GM18868 (cell line): ENCODE measurements around the gene PAGE4.
A peak's percentile ranks its signal among the peaks of the same experiment; 100 is the strongest.

Experiments used
- ATAC-seq: cut with Tn5 transposase; IDR thresholded peaks from one replicate; pipeline ENCODE4 v1.9.1; 2021; ENCODE audit warnings: mild to moderate bottlenecking, moderate library complexity; ENCODE audit not compliant: unreplicated experiment

PAGE4 gene, protein sequence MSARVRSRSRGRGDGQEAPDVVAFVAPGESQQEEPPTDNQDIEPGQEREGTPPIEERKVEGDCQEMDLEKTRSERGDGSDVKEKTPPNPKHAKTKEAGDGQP

DNA sequence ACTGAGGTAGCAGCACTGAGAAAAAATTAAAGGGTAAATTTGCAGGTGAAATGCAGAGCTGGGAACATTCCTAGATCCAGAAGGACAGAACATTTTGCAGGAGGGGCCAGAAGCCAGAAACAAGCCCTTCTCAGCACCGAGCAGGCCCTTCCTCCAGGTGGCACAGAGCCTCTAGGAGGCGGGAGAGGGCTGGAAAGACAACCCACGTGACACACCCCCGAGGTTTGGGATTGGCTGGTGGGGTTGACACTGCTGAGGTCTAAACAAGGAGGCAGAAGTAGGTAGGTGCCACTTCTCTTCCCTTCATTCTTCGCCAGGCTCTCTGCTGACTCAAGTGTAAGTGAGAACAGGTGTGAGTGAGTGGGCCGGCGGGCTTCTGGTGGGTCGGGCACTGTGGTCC, at the start of gene PAGE4:
TSS of gene PAGE4 (plus strand) at position 288 of the 400 bp plus-strand sequence. CDS start 1,126 bp downstream, outside the sequence.
- no peak for ATAC-seq

GRCh38 chrX:49784747-49785280, 44.3 kb upstream of the PAGE4 start:
- no peak for ATAC-seq

GRCh38 chrX:49792376-49792775, 36.7 kb upstream of the PAGE4 start:
- no peak for ATAC-seq

DNA sequence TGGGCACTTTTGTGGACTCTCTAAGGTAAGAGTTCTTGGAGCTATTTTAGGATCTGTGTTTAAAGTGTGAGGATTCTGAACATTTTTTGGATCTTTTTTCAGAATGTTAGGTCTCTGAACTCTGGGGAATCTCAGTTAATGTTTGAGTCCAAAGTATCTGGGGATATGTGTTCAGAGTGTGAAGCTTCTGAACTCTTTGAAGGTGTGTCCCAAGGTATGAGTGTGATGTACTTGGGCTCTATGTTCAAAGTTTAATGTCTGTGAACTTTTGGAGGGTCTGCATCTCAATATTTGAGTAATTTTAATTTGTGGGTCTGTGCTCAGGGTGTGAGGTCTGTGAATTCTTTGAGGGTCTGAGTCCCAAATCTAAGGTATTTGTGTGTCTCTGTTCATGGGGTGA, 35.4 kb upstream of the PAGE4 start:
- no peak for ATAC-seq

DNA sequence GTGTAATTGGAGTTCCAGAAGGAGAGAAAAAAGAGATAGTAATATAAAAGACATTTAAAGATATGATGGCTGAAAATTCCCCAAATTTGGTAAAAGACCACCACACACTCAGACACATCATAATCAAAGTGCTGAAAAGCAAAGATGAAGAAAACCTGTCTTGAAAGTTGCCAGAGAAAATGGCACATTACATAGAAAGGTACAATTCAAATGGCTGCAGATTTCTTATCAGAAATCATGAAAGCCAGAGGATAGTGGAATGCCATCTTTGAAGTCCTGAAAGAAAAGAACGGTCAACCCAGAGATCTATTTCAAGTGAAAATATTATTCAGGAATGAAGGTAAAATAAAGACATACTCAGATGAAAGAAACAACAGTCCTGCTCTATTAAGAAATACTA, 29.3 kb upstream of the PAGE4 start:
- ATAC-seq = no peak

DNA sequence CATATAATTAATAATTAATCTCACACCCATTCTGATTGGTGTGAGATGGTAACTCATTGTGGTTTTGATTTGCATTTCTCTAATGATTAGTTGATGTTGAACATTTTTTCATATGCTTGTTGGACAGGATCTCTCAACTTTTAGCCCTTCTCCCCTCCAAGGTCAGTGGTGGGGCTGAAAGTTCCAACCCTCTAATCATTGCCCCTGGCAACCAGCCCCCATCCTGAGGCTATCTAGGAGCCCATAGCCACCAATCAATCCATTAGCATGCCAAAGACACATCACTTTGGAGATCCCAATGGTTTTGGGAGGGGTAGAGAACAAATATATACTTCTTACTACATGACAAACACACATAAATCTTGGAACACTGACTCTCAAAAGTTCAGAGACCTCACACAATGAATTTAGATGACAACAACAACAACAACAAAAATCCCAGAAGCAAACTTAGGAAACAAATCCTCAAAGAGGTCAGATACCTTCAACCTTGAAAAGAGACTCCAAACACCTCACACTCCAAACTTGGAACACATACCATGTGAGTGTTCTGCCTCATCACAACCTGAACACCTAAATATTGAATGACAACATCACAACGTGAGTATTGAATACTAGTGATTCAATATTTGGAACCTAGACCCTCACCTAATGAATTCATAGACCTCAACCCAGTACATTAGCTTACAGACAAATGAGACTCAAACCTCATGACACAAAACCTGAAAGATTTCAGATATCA, 19.0 kb upstream of the PAGE4 start:
- no peak for ATAC-seq

DNA sequence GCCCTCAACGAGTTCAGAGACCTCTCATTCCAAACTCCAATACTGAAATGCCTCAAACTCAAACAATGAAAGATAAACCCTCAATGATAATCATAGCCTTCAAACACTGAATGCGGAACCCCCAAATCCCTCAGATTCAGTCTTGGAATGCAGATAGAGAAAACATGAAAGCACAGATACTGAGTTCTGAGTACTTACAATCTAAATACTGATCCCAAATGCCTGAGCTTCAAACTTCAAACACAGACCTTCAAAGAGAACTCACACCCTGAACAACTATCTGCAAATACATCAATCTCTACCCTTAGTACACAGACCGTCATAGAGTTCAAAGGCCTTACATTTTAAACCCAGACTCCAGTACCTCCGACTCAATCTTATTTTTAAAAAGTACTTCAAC, 16.9 kb upstream of the PAGE4 start:
- ATAC-seq = no peak

DNA sequence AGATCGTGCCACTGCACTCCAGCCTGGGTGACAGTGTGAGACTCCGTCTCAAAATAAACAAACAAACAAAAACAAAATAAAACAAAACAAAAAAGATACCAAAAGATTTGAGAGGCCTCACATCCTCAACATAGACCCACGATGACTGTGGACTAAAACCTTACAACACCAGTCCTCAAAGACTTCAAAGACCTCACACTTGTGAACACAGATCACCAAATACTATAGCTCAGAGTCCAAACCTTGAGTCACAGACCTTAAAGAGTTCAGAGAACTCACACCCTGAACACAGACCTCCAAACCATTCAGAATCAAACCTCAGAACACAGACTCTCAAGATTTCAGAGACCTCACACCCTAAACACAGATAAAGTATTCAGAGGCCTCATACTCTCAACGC, 12.7 kb upstream of the PAGE4 start:
- no peak for ATAC-seq

- ATAC-seq = peak; percentile 51
Measured at GRCh38 chrX:49838374-49838773, 9.3 kb downstream of the PAGE4 start.

GRCh38 chrX:49840679-49841078, 11.6 kb downstream of the PAGE4 start:
- ATAC-seq = peak; percentile 93

- ATAC-seq = no peak
Measured at GRCh38 chrX:49842621-49843020, 13.5 kb downstream of the PAGE4 start.

GRCh38 chrX:49844611-49845010, 15.5 kb downstream of the PAGE4 start:
- ATAC-seq = no peak

DNA sequence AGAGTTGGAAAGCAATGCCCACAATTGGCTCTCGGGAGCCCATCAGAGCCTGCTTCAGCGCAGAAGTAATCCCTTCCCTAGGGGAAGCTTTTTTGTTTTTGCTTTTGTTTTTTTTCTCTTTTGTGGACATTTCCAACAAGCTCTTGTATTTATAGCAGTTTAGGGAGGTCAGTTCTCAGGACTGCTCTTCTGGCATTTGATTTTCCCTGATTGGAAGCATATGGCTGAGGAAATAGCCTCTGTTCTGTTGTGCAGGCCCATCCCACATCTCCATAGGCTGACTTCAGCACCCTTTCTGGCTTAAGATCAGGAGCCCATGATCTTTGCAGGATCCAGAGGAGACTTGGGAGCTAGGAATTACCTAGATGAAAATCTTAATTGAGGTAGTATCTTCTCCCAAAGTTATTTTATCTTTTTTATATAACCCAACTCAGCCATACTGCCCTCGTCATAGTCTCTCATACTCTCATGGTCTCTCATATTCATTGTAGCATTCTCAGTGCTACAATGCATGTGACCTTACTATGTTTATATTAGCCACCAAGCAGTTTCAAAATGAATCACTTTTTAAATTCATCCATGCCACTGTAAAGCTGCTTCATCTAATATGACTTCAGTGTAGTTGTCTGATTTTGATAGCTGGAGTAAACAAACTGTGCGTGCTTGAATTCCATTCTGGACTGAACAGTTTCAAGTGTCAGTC, 16.7 kb downstream of the PAGE4 start:
- peak; percentile 82 for ATAC-seq

GRCh38 chrX:49846522-49846921, 17.4 kb downstream of the PAGE4 start:
- no peak for ATAC-seq

GRCh38 chrX:49848275-49848674, 19.2 kb downstream of the PAGE4 start:
- no peak for ATAC-seq

DNA sequence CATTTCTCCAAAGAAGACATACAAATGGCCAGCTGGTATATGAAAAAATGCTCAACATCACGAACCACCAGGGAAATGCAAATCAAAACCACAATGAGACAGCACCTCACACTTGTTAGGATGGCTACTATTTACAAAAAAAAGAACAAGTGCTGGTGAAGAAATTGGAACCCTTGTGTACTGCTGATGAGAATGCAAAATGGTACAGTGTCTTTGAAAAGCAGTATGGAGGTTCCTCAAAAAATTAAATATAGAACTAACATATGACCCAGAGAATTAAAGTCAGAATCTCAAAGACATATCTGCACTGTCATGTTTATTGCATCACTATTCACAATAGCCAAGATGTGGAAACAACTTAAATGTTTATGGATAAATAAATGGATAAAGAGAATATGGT, 20.9 kb downstream of the PAGE4 start:
- ATAC-seq = no peak

GRCh38 chrX:49853661-49854060, 24.6 kb downstream of the PAGE4 start:
- ATAC-seq = no peak

- no peak for ATAC-seq
Measured at GRCh38 chrX:49856819-49857218, 27.7 kb downstream of the PAGE4 start.

- no peak for ATAC-seq
Measured at GRCh38 chrX:49858341-49858740, 29.2 kb downstream of the PAGE4 start.

DNA sequence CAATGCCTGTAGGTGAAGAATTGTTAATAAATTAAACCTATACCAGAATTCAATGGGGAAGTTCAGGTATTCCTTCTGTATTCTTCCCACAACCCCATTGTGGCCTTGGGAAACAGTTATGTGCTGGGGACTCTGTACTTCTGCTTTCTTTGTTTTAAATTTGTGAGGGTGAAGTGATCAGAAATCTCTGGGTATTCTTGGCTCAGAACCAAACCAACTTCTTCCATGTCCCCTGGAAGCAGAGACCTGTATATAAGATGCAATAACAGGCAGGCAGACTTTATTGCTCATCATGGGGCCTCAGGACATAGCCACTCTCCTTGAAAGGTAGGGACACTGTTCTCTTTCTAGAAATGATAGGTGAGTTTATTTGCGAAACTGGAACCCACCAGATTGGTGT, 30.4 kb downstream of the PAGE4 start:
- ATAC-seq = no peak

- no peak for ATAC-seq
Measured at GRCh38 chrX:49860867-49861535, 31.9 kb downstream of the PAGE4 start.
